Stromal cell of bone marrow (primary cell): ENCODE results near the gene NAPG.
A peak's percentile ranks its signal among the peaks of the same experiment; 100 is the strongest.
"Not testable (repeated sequence)": the region's sequence is repeated elsewhere in the genome, so short reads cannot be mapped to it uniquely, and the experiment has no call there.

ENCODE experiments used
- DNase-seq: peaks from one replicate; pipeline ENCODE4 v3.0.0-alpha.2; 2012; ENCODE audit warnings: low read depth

NAPG gene

DNA sequence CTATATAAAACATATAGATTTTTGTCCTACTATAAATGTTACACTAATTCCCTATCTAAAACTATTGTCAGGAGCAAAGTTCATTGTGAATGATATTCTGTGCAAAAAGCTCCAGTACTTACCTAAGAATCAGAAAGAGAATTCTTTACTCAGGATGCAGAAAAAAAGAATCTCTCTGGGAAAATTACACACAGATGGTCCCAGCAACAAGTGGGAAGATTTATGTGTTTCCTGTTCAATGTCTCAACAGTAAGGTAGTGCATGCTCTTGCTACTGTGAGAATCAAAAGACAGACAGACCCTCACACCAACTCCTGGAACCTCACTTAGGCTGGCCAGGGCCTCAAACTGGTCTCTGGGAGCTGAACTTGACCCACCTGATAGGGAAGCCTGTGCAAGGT is 11.2 kb upstream of the NAPG start:
- DNase-seq, result no peak

DNA sequence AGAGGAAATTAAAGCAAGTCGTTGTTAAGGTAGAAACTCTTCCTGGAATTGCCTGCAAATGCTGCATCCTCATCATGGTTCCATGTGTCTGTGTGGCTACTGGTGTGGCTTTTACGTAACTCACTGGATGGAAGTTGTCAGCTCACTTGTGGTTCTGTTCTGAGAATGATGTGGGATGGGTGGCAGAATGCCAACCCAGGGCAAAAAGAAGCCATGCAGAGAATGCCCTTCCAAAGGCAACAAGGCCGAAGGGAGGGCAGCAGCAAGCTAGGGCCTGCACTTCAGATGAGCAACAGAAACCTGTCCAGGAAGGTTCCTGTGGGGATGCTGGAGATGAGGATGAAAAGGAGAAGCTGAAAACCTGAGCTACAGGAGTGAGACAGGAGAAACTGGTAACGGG is 10.4 kb upstream of the NAPG start:
- DNase-seq, result no peak

DNA sequence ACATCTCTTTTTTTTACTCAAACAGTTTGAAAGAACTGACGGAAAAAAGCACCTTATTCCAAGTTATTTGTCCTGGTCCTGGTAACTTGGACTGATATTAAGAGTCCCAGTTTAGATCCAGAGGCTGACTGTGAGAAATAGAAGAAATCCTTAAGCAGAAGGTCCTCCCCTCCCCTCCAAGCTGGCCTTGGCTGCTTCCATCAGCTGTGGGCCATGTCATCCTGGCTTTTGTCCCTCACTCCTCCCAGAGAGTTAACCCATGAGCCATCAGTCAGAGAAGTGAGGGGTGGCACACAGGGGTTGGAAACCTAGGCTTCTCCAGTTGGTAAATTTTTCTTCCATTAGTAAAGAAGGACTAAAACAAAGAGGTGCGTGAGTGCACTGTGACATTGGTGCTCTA is 9.7 kb upstream of the NAPG start:
- no peak for DNase-seq

DNA sequence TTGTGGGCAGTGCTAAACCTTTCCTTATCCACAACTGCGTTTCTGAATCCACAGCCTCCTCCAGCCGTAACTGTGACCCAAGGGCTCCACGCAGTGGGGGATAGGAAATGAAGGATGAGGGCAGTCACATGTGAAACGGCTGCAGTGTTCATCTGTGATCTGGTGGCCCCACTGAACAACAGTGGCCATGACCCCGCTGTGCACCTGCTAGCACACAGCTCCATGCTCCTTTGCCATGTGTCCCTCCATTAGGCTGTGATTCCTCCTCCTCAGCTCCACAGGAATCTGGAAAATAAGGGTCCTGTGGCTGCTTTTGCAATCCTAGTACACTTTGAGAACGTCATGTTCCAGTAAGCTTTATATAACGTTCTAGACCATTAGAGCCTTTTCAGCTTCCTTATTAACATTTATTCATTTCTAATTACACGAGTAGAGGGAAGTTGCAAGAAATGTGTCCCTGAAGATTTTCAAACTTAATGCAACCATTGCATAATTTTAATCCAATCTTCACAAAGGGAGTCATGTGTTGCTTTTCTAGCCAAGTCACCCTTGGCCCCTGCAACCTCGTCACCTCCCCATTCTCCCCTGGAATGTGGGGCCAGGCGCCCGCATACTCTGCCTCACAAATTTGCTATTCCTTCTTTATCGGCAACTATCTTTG is 7.1 kb upstream of the NAPG start:
- DNase-seq, result no peak

DNA sequence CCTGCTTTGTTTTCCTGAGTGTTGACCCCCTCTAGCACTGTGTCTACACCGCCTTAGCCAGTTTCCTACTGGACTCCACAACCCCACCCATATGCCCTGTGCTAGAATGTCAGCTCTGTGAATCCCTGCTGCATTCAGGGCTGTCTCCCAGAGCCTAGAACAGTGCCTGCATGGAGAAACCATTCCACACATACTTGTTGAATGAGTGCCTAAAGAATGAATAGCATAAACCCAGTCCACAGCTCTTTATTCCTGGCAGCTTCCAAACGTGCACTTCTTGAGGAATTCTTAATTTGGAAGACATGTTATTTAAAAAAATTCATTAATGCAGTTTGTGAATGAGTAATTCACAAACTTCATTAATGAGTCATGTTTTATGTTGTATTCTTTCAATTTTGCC is 6.5 kb upstream of the NAPG start:
- no peak for DNase-seq

DNA sequence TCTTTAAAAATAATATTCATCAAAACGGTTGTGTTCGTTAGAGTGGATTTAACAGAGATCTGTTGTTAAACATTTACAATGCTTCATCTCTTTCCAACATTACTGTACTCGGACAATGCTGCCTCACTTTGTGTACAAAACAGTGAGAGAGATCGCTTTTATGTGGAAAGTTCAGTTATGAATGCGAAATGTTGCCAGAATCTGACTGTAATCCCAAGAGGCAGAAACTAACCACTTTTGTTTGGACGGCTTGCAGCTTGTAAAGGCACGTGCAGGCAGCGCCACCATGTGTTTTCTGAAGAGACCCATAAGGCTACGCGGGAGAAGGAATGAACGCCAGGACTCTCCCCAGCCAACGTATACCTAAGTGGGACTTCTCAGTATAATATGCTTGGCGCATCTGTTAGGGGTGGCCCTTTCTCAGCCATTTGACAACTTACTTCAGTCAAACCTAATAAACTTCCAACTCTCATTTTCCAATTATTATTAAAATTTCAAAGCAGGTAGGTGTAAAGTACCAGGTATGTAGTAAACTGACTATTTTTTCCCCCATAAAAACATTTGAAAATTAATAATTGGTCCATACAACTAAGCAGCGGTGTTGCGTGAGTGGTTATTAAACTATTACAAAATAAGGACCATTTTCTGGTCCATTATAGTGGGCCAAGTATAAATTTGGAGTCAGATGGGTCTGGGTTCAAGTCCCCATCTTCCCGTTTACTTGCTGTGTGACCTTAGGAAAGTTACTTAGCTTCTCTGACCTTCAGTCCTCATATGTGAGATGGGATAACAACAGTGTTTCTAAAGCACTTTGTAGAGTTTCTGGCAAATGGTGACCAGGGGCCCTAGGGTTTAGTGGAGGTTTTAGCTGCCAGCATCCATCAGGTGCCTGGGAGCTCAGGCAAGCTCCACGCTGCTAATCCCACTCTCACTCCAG is 5.6 kb upstream of the NAPG start:
- peak; percentile 95 for DNase-seq

DNA sequence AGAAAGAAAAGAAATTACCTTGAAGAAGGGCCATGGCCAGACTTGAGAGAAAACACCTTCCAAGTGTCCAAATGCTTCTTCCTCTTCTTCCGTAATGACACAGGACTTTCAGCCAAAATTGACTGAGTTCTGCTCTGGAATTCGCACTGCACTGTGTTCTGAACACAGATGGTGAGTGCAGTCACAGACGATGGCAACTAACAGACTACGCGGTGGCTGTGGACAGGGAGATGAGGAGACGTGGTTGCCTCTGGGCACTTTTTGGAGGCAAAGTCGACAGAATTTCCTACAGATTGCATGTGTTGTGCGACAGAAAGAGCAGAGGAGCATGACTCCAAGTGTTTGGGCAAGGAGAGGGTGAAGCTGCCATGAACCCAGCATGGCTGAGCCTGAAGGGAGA is 4.3 kb upstream of the NAPG start:
- DNase-seq, result no peak

DNA sequence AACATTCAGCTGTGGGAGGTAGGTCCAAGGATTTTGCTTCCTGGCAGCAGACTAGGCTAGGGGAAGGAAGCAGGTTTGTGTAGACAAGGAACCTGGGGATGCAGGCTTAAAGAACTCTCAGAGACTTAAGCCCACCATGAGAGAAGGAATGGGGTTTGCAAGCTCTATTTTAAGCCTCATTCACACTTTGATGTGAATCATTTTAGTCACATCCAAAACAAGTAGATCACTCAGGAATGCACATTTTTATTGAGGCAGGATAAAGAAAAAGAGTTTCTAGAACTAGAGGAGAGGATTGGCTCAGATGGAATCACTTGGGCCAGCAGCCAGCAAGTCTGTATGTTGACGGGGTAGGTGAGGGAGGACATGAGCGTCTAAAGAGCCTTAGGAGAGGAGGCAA is 3.3 kb upstream of the NAPG start:
- no peak for DNase-seq

DNA sequence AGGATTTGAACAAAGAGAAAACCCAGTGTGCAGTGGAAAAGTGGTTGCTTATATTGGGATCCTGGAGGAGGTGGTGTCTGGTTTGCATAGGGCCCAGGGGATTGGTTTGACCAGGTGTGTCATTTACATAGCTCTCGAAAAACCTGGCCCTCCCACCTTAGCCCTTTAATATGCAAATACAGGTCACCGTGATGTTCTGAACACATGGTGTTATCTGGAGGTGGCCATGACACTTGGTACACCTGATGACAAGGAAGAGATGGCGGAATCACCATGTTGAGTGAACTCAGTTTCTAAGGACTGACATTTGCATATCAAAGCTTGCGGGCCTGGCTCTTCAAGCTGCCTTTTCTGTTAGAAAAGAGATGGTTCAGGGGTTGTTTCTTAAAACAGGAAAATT is 2.3 kb upstream of the NAPG start:
- no peak for DNase-seq

DNA sequence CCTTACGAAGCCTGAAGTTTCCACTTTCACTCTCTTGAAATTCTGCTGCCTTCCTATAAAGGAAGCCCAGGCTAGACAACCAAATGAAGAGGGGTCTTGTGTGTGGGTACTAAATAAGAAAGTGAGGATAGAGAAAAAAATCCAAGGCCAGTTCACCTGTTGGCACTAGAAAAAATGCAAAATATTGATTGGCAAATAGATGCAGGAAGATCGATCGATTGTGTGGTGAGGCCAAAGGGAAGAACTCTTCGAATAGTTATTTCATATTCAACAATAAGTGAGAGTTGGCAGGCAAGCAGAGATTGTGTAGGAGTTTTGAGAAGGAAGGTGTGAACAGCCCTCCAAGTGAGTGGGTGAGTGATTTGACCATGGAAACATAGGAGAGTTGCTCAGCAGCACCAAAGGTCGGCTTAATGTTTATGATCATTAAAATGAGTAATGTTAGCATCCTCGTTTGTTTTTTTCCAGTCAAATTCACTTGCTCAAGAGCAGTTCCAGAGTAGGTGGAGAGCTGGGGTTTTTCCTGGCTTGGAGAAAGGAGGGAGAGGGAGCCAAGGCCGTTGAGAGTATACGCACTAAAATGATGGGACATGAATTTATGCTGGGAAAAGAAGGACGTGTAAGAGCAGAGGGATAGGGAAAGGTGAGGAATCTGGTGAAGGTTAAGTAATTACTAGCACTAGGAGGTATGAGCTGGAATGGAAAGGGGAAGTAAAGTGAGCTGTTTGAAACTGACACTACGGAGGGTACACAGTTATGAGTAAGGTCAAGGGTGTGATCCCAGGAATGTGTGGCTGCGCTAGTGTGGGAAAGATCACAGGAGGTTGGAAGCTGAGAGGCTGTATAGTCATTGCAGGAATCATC is 1.1 kb upstream of the NAPG start:
- no peak for DNase-seq

DNA sequence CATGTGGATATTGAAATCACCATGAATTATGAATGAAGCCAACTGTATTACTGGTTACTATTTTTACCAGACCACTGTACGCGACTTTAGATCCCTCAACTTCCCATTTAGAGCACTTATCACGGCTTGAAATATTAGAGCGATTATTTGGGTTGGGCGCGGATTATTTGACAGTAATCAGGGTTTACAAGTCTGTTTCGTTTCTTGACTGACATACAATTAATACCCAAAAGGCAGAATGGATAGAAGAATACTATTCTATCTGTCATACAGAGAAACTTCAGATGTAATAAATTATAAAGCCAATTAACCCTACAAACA is 496 bp upstream of the NAPG start:
- DNase-seq, result no peak

DNA sequence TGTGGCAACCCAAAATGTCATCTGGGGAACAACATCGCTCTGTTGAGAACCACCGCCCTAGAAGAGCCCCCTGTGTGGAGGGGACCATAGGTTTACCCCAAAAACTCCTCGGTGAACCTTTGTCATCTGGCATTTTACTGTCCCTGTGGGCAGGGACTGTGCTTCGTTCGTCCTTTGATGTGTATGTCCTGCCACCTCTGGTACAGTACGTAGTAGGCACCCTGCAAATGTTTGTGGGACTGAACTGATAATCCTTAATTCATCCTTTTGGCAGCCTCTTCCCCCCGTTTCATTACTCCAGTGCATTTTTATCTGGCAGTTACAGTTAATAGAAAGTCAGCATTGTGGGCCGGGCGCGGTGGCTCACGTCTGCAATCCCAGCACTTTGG is 728 bp downstream of the NAPG start:
- no peak for DNase-seq

DNA sequence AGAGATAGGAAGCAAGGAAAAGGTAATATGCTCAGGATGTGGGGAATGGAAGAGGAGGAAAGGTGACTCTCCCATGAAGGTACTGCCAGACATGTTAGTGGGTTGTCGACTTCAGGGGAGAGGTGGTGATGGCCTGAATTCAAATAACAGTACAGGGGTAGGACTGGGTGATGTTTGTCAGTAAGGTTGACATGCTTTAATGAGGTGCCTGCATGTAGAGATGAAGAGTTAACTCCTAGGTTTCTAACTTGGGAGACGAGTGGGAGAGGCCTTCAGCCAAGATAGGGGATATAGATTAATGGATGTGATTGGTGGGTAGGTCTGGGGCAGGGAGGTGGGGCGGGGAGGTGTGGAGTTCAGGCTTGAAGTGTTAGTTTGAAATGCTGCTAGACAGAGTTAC is 2.6 kb downstream of the NAPG start:
- no peak for DNase-seq

DNA sequence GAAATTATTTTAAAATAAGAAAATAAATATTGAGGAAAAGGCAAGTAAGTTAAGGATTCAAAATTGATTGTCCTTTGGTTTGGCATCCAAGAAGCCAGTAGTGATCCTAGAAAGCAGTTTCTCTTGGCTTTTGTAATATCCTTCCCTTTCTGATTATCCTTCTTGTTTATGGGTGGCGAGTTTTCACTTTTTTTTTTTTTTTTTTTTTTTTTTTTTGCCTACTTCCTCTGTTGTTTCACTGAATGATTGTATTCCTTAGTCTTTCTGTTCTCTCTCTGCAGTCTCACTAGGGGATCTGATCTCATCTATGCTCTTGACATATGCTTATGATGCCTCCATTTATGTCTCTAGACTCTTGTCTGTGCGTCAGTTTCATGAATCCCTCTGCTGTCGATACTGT is 4.2 kb downstream of the NAPG start:
- no peak for DNase-seq

DNA sequence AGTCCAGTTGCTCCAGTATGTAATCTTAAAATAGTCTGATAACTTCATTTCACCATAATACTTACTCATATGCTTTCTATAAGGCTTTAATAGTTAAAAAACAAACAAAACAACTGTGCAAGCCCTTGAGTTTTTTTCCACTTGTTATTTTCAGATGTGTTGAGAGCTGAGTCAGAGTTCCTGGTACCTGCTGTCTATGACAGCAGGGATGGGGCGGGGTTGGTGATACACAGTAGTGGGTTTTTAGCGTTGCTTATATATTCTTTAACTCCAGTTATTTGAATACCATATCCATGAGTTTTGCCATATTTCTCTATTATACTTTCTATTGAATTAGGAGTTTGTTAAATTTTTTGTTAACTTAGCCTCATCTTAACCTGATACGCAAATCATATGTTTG is 5.0 kb downstream of the NAPG start:
- no peak for DNase-seq

DNA sequence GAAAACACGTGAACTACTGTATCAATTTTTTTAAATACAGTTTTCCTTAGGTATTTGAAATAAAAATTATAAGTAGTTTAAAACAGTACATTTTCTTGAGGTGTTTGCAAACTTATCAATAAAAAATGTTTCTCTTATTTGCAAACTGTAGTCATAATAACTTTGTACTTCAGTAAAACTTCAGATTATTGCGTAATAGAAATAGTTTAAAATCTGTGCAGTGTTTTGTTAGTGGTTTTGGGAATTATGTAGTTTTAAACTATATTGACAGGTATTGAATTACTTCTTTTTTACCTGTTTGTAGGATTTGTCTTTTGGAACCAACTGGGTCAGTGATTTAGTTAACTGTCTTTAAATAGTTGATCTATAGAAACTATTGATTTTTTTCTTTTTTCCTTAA is 7.3 kb downstream of the NAPG start:
- DNase-seq, result no peak

DNA sequence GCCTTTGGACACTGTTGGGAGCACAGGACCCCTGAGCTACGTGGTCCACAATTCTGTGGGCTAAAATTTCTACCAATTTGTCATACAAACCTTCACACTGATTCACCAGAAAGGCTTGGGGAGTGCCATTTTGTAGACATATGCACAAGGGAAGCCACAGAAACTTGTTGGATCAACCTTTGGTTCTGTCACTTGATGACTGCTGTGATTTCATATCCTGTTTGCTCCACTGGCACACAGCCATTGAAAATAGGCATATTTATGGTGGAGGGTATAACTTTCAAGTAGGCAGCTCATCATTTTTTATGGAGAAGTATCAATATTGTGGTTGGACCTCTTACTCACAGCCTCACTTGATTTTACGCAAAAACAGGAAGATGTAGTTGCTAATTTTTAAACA is 10.5 kb downstream of the NAPG start:
- no peak for DNase-seq

DNA sequence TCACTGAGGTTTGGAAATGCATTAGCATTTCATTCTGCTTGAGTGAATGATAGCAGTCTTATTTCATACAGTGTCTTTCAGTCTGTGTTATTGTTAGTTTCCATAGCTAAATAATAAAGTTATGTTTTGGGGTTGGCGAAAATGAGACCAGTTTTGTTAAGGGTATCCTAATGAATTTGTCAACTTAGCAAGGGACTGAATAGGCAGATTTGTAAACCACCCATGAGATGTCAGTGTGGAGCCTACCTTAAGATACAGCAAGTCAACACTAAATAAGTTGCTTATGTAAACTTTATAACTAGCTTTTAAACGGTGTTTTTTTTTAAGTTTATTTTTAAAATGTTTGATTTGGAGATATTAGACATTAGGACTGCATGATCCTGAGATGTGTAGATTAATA is 11.9 kb downstream of the NAPG start:
- no peak for DNase-seq

DNA sequence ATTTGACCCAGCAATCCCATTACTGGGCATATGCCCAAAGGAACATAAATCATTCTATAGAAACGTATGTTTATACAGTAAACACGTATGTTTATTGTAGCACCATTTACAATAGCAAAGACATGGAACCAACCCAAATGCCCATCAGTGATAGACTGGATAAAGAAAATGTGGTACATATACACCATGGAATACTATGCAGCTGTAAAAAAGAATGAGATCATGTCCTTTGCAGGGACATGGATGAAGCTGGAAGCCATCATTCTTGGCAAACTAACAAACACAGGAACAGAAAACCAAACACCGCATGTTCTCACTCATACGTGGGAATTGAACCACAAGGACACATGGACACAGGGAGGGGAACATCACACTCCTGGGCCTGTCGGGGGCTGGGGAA is 13.3 kb downstream of the NAPG start:
- not testable (repeated sequence) for DNase-seq

DNA sequence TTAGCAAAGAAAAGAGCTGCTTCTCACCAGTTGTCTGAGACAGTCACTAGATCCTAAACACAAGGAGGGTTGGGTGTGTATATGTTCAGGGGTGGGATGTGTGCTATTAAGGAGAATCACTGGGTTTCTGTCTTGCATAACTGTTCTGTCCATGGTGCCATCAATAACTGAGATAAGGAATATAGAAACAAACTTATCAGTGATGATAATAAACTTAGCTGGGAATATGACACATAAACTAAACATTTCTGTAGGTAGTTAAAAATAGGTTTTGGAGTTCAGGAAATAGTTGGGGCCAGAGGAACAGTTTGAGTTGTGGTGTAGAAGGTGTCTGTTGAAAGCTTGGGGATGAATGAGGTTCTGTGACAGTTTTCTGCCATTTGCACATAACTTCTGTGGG is 17.4 kb downstream of the NAPG start:
- DNase-seq, result no peak

DNA sequence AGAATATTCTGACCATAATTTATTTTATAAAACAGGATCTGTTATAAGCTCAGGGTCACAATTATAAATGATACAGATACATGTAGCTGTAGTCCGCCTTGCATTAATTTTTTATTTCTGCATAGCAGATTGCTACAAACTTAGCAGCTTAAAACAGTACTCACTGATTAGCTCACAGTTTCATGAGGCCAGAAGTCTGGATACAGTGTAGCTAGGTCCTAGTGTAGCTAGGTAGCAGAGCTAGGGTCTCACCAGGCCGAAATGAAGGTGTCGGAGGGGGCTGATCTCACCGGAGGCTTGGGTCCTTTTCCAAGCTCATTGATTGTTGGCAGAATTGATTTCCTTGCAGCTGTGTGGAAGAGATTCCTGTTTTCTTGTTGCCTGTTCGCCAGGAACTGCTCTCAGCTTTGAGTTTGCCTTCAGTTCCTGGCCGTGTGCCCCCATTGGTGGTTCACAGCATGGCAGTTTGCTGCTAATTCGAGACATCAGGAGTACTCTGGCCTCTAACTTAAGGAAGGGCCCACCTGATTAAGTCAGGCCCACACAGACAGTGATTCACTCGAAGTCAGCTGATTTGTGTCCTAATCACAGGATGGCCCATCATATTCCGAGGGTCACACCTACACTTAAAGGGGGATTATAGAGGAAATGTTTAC is 18.4 kb downstream of the NAPG start:
- DNase-seq, result no peak

DNA sequence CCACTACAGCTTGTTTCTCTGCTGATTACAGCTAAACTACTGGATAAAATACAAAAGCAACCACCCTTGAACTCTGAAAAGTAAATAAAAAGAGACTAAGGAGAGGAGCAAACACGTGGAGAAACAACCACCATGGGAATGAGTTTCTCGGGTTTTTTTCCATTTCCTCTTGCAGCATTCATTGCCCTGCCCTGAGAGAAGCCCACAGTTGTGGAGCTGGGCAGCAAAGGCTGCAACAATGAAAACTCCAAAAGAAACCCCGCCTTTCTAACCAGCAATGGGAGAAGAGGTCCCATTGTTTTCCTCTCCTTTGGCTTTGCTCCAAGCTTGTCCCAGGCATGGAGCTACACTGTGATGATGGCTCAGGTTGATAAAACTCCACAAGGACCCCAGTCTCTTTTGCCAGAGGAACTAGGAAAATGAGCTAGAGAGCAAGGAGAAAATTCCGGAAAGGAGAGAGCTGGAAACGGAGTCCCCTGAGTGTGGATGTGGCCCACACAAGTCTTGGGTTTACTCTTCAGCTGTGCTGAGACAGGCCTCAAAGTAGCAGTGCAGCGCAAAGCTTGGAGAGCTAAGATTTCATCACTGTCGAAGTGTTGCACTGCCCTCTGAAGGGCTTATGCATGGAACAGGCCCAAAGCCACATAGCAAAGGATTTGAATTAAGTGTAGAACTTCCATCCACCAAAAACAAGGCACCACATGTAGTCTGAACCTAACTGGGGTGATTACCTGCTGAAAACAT is 20.9 kb downstream of the NAPG start:
- no peak for DNase-seq
